HG03095 (cell line): Measurements from ENCODE around the gene FMO1.
"Not testable (repeated sequence)": the region's sequence is repeated elsewhere in the genome, so short reads cannot be mapped to it uniquely, and the experiment has no call there.

Experiments used
- ATAC-seq: cut with Tn5 transposase; IDR thresholded peaks from one replicate; pipeline ENCODE4 v1.9.1; 2021; ENCODE audit warnings: moderate library complexity; ENCODE audit not compliant: unreplicated experiment

The FMO1 gene

DNA sequence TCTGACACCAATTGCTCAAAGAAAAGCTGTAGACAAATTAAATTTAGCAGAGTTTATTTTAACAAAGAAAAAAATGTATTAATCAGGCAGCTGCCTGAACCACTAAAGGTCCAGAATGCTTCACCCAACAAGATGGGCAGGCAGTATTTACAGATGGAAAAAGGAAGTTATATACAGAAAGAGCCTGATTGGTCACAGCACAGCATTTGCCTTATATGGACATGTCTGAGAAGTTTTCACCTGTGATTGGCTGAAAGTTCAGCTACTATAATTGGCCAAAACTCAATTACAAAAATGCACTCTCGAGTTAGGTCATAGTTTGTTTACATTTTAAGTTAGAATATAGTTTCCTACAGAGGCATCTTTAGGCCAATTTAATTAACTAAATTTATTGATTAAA lies 15.1 kb upstream of the FMO1 start:
- no peak for ATAC-seq

DNA sequence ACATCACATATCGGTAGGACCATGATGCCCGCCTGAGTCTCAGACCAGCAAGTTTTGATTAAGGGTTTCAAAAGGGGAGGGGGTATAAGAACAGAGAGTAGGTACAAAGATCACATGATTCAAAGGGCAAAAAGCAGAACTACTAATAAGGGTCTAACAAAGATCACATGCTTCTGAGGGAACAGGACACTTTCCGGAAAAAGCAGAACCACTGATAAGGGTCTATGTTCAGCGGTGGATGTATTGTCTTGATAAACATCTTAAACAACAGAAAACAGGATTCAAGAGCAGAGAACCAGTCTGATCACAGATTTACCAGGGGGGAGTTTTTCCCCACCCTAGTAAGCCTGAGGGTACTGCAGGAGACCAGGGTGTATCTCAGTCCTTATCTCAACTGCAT lies 12.1 kb upstream of the FMO1 start:
- ATAC-seq = not testable (repeated sequence)

DNA sequence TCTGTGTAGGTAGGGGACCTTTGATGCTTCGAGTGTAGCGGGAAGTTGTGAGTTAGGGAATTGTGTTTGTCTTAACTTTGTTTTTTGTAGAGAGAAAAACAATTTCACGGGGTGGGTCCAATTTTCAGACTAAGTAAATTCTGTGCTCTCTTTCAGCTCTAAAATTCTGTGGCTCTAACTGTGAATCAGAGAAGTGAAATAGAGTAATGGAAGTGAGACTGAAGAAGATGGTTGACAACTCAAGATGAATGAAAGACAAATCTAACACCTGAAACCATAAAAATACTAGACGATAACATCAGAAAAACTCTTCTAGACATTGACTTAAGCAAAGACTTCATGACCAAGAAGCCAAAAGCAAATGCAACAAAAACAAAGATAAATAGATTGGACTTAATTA lies 4.4 kb upstream of the FMO1 start:
- ATAC-seq = no peak

DNA sequence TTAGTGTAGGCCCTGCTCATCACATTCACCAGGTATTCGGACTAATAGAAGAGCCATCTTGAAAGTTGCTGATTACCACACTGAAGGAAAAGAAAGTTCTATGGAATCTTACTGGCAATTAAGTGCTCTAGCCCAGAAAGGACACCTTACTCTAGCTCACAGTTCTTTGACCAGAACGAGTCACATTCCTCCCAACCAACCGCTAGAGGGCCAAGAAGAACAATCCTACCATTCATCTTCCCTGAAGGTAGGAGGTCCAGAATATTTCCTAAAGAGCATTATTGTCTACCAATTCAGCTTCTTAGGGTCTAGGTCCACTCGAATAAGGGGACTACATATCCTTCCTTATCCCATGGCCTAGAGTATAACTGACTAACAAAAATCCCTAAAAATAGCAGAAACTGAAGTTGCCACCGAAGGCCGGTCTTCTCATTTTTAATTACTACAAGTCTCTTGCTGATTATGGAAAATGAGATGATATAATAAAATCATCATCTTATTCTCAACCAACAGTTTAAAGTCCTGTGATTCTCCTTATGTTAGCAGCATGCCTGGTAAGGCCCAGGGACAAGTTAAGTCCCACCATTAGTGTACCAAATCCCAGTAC lies 2.7 kb upstream of the FMO1 start:
- ATAC-seq = peak; percentile 86

DNA sequence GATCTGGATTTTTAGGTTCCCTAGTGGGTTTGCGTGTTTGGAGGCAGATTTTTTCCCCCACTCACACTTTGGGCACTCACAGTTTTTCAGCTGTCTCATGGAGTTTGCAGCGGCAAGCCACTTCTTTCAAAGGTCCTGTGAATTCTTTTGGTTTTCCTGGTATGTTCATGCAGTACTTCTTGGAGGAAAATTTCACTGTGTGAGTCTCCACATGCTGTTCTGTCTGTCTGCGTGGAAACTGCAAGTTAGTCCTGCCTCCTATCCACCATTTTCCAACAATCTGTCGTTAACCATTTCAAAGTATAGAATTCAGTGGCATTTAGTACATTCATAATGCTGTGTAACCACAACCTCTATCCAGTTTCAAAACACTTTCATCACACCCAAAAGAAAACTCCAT lies 793 bp upstream of the FMO1 start:
- no peak for ATAC-seq

DNA sequence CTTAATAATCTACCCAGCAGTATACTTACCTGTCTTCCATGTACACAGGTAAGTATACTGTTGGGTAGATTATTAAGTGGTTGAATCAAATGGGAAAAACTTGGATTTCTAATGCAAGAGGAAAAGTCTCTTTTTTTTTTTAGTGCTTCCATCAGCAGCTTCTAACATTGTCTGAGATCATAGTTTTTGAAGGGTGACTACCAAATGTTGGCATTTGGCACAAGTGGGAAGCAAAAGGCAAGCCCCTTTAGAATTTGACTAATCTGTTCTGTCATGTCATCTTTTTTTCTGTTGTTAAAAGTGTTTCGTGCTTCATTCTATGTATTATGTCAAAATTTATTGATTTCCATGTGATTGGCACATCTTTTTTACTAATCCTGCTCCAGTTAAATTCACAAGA lies 547 bp downstream of the FMO1 start:
- ATAC-seq = no peak

DNA sequence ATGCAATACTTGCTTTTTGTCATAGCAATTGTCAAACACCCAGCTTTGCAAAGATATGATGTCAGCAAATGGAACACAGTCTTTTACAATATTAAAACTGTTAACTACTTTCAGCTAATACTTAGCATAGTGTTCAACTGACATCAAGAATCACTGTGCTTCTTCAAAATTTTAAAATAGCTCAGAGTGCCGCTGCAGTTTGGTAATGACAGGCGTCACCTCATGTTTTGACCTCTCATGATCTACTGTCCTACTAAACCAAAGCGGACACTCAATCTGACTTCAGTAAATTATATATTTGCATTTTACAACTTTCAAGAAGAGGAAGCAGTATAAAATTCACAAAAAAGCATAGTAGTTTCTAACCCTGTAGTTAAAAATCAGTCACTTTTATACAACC lies 2.0 kb downstream of the FMO1 start:
- no peak for ATAC-seq

DNA sequence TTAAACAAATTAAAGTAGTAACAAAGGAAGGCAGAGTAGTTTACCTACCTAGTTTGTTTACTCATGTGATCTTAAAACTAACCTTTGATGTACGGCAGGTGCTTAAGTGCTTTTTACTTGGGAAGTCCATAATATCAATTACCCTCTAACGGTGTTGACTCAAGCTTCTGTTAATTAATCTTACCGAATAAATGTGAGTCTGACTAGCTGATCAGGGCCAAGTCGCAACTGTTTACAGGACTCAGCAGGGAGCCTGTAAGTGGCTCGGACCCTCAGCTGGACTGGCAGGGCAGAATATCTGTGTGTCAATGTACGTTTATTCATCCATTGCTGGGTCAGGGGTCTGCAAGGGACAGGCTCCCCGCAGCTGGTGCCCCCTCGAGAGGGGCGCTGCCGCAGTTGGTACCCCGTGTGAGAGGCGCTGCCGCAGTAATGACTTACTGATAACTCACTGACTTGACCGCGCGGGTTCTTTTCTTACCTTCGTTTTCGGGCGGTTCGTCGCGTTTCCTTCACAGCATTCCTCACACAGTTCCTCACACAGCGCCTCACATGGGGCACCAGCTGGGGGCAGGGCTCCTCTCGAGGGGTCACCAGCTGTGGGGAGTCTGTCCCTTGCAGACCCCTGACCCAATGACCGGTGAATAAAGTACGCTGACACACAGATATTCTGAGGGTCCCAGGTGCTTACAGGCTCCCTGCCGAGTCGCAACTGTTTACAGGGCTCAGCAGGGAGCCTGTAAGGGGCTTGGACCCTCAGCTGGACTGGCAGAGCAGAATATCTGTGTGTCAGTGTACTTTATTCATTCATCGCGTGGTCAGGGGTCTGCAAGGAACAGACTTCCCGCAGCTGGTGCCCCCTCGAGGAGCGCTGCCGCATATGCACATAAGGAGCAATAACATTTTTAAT lies 3.0 kb downstream of the FMO1 start:
- no peak for ATAC-seq

DNA sequence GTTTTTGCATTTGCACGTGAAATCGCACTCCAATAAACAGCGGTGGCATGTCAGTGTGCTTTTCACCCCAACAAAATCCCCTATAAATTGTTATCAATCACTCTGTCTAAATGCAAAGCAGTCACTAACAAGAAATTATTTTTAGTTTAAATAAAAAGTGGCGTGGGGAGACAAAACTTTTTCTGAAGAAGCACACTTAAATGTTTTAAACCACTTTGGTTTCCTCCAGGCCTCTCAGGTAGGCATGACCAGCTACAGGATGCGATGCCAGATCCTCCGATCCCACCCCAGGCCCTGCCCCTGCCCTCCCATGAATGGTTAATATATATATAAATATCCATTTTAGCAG lies 3.6 kb downstream of the FMO1 start:
- no peak for ATAC-seq

DNA sequence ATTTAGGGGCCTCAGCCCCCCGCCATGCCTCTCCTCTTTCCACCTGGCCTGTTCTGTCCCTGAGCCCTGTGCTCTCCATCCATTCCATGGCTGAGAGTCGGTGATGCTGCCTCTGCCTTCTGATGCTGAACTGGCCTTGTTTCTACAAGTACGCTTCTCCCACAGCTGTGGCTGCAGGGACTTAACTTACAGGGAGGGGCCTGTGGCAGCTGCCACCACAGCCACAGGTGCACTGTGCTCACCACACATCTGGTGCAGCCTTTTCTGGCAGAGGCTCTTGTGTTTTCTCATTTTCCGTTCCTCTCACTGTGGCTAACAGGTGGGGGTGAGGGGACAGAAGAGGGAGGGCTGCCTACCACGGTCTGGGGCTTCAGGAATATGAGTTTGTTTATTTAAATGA lies 4.2 kb downstream of the FMO1 start:
- ATAC-seq = peak; percentile 93

DNA sequence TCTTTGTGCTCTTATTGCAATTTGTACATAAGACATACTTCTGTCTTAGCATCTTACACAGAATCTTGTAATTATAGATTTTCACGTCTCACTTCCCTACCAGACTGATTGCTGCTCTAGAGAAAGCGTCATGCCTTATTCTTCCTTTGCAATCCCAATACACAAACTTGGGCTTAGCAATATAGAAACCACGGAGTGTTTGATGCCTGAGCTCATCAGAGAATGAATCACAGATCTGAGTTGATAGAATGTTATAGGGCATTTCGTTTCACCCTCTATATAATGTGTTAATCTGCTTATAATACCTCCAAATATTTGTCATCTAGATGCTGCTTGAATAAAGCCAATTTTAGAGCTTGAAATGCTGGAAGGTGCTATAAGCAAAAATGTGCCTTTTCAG lies 6.6 kb downstream of the FMO1 start:
- ATAC-seq = no peak

DNA sequence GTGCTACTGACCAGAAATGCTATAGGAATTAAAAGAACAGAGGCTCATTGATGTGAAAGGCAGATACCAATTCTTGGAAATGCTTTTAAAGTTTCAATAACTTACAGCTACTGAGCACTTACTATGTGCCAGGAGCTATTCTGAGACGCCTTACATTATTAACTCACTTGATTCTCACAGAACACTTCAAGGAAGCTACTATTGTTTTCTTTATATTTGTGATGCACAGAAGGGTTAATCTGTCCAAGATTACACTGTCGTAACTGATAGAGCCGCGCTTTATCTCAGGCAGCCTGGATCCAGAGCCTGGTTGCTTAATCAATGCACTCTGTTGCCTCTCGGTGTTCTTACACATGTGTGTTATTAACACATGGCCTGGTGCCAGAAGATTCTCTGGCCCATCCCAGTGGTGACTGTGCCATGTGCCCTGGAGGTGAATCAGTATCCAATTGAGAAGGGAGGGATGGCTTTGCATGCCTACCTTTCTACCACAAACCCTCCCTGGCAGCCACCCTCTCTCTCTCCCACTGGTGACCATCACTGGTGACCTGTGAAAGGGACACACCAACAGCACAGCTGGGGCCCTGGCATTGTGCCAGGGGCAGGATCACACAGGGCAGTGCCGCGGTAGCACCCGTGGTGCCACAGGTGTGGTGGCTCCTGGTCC lies 8.8 kb downstream of the FMO1 start:
- ATAC-seq = no peak

DNA sequence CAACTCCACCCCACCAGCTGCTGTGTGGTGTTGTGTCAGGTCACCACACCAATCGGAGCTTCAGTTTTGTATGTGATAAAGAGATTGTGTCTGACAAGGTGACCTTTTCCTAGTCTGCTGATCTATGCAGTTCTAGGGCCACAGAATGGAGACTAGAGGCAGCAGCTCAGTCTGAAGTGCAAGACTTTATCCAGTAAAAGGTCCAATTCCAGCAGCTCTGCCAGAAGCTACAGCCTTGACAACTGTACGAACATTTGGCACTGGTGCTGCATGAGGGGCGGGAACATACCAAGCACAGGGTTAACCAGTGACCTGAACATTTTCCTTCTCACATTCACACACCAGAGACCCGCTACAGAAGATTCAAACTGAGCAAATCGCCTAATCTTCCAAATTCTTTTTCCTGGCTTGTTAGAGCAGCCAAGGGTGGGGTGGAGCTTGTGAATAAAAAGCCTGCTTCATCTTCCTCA lies 9.3 kb downstream of the FMO1 start:
- ATAC-seq = no peak

DNA sequence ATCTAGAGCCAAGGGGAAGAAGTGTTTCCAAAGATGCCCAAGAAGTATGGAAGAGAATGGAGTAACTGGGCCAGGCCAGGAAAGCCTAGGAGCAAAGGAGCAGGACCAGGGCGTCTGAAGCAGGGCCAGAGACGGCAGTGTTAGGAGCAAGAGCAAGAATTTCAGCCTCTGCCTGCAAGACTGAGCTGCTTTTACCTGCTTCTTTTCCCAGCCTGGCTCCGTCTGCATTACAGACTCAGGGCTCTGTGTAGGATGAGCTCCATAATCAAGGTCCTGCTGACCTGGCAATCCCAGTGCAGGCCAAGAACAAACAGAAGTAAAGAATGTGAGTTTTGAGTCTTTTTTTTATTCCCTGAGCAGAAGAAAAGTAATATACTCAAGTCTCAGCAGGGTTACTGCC lies 10.1 kb downstream of the FMO1 start:
- no peak for ATAC-seq

DNA sequence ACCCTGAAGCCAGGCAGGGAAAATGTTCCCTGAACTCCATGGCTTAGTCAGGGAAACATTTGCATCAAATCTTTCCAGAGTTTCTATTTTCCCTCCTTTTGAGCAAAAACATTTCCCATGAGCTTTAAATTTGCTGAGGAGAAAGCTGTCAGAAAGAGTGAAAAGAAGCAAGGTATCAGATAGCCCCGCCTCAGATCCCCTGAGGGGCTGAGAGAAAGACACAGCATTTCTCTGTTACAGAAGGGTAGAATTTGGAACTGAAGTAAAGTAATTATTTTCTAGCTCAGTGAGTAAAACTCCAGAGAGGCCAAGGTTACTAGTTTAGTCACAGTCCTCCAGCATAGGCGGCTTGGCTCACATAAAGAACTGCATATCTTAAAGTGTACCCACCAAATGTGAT lies 10.6 kb downstream of the FMO1 start:
- ATAC-seq = no peak

DNA sequence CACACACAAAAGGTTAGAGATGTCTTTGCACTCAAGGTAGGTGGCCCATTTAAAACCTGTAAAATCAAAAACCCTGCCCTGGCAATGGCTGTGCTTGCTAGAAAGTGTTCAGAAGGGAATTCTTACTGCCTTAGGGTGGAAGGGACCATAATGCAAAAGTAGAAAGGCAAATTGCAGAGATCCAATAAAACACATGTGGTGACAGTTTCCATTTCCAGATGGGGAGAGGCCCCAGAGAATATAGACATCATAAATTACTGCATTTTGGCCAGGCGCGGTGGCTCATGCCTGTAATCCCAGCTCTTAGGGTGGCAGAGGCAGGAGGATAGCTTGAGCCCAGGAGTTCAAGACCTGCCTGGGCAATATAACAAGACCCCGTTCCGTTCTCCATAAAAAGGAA lies 13.0 kb downstream of the FMO1 start:
- no peak for ATAC-seq

DNA sequence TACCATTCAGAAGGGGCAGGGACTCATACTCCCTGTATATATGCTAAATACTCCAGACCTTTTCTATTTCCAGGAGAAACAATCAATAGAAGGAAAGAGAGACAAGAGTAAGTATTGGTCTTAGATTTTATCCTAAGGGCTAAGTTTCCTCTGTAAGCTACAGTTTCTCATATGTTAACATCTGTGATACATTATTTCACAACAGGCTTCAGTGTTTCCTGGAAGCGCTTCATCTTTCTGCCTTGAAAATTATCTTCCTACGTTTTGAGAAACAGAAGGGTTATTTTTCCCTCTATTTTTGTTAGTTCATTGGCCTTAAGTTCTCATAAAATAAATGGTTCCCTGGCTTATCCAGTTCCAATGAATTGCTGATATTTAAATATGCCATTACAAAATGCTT lies 15.6 kb downstream of the FMO1 start:
- no peak for ATAC-seq

DNA sequence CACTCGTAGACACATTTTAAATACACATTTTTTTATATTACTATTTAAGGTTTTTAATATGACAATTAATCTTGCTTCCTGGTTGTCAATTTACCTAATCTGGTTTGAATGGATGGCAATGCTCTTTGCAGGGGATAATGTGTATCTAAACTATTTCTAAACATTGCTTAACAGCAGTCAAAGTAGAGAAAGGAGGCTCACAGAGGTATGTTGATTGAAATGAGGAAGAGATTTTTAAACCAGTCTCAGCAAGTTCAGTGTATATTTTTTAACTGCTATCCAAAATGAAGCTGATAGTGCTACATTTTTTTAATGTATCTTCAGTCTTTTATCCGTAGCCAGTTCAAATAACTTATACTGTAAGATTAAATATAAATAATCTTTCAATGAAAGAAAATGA lies 17.4 kb downstream of the FMO1 start:
- ATAC-seq = no peak

DNA sequence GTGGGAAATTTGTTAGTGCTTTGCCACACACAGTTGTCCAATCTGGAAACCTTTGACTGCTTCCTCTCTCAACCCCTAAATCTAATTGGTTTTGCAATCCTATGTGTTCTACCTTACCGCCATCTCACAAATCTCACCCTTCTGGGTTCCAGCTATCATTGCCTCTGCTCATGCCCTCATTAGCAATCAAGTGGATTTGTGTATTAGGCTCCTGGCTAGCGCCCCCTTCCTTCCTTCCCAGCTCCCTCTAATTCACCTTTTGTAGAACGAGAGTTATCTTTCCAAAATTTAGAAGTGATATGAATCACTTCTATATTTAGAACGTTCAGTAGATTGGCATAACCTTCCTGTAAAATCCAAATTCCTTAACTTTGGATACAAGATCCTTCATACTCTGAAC lies 18.6 kb downstream of the FMO1 start:
- no peak for ATAC-seq

DNA sequence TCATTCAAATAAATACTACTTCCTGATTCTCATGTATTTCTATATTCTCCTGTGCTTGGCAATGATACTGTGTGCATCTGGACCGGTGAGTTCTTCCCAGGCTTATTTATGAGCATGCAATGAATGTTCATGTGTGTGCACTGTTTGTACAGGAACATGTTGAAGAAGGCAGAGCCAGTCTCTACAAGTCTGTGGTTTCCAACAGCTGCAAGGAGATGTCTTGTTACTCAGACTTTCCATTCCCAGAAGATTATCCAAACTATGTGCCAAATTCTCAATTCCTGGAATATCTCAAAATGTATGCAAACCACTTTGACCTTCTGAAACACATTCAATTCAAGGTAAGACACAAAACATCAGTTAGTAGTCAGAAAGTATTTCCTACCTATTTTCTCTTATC lies 19.1 kb downstream of the FMO1 start:
- ATAC-seq = no peak

DNA sequence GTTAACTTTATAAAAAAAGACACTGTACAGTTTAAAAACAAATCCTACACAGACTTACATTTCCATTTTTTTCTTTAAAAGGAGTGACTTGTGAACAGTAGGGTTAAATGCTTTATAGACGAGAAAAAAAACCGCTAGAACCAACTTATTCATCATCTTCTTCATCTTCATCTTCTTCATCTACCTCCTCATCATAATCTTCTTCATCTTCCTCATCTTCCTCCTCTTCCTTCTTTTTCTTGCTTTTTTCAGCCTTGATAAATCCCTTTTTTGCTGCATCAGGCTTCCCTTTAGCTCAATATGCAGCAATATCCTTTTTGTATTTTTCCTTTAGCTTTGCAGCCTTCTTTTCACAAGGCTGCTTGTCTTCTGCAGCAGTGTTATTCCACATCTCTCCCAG lies 22.5 kb downstream of the FMO1 start:
- ATAC-seq = no peak

DNA sequence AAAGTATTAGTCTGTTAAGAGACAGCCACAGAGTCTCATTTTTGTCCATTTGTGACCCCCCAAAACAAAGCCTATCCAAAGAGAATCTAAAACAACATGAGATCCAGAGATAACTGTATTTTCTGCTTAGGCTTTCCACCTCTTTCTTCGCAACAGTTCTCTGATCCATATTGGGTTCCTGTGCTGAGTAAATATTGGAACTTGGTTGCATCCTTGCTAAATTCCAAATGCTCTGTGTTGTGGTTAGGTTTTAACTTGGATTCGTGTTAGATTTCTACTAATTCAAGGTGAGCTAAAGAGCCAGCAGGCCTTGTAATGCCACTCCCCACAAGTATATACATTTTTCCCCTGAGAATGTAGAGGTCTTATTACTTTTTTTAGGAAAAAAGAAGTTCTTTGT lies 29.2 kb downstream of the FMO1 start:
- ATAC-seq = no peak
